AG09309 (cell line): ENCODE measurements around the gene LARP1.

Source experiments
- DNase-seq: peaks from one replicate; pipeline ENCODE4 v3.0.0-alpha.2; 2010; ENCODE audit warnings: low read depth
- H3K4me3 ChIP-seq: 2 replicates; pipeline ENCODE4 v1.5.1; 2011; ENCODE audit warnings: mild to moderate bottlenecking, low read depth, low read length, moderate library complexity; ENCODE audit not compliant: control insufficient read depth
- TF ChIP-seq, protein P1 (sequence below): IDR thresholded peaks from 2 replicates; pipeline ENCODE4 v1.5.1; 2011; ENCODE audit warnings: mild to moderate bottlenecking, low read depth, low read length, inconsistent platforms; ENCODE audit not compliant: insufficient read depth, control insufficient read depth; ENCODE audit errors: missing control alignments

LARP1 gene

DNA sequence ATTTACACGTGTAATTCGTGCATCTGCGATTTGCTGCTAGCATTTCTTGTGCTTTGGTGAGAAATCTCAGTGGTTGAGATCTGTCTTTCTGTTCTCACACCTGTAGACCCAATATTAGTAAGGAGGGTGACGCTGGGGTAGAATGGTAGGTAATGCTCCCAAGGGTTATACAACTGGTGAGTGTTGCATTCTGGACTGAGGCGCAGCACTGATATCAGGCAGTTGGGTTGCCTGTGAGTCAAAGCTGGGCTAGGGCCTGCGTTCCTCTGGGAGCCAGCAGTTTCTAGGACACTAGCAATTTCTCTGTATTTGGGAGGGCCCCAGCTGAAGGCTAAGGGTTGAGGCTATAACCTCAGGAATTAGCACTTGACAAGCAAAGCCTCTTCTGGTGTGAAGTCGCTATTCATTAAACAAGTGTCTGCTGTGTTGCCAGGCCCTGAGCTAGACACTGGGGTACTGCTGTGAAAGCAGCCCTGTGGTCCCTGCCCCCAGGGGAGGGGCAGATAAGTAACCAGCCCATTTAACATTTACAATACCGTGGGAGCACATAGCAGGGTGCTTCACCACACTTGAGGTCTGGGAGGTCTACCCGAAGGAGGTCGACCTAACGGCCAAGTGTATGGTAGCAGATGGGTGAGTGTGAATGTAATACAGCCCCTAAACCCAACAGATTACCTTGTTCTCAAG lies 28.7 kb downstream of the LARP1 start:
- TF ChIP-seq, protein P1, sequence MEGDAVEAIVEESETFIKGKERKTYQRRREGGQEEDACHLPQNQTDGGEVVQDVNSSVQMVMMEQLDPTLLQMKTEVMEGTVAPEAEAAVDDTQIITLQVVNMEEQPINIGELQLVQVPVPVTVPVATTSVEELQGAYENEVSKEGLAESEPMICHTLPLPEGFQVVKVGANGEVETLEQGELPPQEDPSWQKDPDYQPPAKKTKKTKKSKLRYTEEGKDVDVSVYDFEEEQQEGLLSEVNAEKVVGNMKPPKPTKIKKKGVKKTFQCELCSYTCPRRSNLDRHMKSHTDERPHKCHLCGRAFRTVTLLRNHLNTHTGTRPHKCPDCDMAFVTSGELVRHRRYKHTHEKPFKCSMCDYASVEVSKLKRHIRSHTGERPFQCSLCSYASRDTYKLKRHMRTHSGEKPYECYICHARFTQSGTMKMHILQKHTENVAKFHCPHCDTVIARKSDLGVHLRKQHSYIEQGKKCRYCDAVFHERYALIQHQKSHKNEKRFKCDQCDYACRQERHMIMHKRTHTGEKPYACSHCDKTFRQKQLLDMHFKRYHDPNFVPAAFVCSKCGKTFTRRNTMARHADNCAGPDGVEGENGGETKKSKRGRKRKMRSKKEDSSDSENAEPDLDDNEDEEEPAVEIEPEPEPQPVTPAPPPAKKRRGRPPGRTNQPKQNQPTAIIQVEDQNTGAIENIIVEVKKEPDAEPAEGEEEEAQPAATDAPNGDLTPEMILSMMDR, result no peak
- no peak for DNase-seq
- no peak overlapping the region for H3K4me3 ChIP-seq

DNA sequence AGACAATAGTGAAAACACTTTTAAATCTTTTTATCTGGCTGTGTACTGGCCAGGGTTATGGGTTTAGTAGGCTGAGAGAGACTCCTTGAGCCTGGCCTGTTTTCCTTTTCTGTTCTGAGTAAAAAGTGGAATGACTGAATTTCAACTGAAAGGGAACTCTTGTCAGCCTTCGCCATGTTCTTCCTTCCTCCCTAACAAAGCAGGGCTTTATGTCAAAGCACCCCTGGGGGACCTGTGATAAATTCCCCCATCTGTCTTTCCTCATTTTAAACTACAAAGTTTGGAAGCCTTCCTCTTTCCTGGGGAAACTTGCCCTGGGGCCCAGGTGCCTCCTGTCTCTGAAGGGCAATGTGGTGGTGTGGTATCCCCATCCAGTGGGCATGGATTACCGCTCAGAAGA lies 29.7 kb downstream of the LARP1 start:
- TF ChIP-seq, protein P1, result no peak
- DNase-seq, result no peak
- no peak overlapping the region for H3K4me3 ChIP-seq

DNA sequence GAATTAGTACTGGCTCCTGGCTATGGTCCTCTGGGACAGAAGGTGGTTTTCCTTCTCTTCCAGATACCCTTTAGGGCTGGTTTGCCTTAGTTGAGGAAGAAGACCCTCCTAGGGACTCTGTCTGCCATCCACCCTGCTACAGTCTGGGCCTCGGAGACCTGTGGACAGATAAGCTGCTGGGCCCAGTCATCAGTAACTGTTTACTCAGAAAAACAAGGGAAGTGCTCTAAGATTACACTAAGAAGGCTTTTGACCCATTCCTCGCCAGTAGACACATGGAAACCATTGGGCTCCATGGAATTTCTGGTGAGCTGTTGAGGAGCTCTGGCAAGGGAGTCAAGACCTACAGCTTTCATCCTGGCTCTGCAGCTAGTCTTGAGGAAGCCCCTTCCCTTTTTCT lies 31.2 kb downstream of the LARP1 start:
- H3K4me3 ChIP-seq, result no peak overlapping the region
- TF ChIP-seq, protein P1, result no peak
- no peak for DNase-seq

DNA sequence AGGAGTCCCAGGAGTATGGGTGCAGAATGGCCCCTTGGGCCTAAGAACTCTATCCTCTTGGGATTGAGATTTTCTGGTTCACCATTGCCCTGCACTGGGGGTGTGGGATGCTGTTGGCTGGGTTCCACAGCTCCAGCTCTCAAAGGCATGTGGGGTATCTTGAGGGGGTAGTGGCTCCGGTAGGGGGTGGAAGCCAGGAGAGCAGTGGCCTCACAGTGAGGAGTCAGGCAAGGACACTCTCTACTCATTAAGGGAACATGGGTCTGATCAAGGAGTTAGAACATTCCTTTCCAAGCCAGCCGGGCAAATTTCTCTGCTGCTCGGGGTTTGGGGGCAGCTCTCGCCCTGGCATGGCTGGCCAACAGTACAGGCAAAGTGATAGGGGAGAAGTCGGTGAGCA lies 33.0 kb downstream of the LARP1 start:
- H3K4me3 ChIP-seq, result no peak overlapping the region
- no peak for DNase-seq
- TF ChIP-seq, protein P1, result no peak

DNA sequence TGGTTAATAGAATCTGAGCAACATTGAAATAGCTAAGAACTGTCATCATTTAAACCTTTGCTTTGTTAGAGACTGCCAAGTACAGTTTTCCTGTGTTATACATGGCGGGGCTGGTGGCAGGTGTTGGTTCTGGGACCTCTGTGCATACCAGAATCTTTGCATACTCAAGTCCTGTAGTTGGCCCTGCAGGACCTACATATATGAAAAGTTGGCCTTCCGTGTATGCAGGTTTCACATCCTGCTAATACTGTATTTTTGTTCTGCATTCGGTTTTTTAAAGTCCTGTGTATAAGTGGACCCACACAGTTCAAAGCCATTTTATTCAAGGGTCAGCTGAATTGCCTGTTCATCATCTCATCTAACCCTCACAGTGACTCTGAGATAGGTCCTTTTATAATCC lies 36.4 kb downstream of the LARP1 start:
- TF ChIP-seq, protein P1, result no peak
- H3K4me3 ChIP-seq, result no peak overlapping the region
- DNase-seq, result no peak

DNA sequence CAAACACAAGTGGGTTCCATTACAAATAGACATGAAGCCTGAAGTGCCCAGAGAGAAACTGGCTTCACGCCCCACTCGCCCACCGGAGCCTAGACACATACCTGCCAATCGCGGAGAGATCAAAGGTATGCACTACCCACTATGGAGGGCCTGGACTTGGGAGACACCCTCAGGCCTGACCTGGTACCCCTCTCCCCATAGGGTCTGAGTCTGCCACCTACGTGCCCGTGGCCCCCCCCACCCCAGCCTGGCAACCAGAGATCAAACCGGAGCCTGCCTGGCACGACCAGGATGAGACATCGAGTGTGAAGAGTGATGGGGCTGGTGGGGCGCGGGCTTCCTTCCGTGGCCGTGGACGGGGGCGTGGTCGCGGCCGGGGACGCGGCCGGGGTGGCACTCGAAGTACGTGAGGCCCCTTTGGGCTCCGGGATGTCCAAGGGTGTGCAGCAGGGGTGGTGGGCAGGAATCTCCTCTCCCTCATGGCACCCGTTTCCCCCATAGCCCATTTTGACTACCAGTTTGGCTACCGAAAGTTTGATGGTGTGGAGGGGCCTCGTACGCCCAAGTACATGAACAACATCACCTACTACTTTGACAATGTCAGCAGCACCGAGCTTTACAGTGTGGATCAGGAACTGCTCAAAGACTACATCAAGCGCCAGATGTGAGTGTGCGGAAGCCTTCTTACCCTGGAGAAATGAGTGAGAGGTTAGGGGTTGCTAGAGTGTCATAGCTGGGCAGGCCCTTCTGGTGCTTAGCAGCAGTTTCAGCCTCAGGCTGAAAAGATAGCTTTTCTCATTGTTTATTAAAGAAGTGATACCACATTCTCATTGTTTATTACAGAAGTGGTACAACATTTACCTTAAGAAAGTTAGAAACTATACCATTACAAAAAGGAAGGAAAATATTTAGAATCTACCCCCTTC lies 38.7 kb downstream of the LARP1 start:
- DNase-seq, result no peak
- TF ChIP-seq, protein P1, result no peak
- H3K4me3 ChIP-seq, result no peak overlapping the region
